GM12874 (cell line): ENCODE measurements around the gene WNK2.

Source experiments
- CTCF ChIP-seq: IDR thresholded peaks from 2 replicates; pipeline ENCODE4 v1.5.1; 2011; ENCODE audit warnings: low read depth, mild to moderate bottlenecking, control low read depth, low read length, moderate library complexity; ENCODE audit not compliant: insufficient read depth

The WNK2 gene

DNA sequence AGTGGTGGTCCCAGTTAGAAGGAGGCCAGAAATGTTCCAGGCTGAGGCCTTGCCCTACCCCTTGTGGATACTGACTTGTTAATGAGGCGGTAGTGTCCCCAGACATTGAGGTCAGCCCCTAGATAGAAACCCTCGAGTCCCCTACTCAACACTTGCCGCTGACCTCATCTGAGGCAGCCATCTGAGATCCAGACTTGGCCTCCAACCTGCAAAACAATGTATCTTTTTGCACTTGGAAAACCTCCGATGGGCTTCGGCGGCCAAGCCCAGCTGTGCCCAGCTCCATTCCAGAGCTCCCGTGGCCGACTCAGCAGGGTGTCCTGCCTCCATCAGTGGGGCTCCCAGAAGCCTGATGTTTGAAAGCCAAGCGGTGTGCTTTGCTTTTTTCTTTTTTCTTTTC lies 122.1 kb downstream of the WNK2 start:
- TF ChIP-seq CTCF = no peak

DNA sequence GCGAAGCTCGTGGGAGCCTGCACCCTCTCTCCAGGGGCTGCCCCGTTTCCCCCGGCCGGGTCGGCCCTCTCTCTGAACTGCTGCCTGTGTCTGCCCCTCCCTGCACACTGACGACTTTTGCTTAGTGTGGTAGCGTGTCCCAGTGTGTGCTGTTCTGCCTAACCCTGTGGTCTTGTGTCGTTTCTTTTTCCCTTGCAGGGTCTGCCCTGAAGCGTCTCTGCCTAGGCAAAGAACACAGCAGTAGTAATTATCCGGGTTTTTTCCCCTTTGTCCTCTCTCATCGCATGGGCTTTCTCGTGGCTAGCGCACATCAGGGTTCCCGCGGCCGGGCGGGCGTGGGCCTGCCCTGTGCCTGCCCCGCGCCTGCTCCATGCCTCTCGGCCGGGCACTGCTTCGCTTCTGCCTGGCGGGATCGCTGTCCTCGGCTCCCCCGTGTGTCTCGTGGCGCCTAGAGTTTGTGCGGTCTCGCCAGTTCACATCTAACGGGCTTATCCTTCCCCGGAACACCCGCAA lies 122.7 kb downstream of the WNK2 start:
- no peak for TF ChIP-seq CTCF

DNA sequence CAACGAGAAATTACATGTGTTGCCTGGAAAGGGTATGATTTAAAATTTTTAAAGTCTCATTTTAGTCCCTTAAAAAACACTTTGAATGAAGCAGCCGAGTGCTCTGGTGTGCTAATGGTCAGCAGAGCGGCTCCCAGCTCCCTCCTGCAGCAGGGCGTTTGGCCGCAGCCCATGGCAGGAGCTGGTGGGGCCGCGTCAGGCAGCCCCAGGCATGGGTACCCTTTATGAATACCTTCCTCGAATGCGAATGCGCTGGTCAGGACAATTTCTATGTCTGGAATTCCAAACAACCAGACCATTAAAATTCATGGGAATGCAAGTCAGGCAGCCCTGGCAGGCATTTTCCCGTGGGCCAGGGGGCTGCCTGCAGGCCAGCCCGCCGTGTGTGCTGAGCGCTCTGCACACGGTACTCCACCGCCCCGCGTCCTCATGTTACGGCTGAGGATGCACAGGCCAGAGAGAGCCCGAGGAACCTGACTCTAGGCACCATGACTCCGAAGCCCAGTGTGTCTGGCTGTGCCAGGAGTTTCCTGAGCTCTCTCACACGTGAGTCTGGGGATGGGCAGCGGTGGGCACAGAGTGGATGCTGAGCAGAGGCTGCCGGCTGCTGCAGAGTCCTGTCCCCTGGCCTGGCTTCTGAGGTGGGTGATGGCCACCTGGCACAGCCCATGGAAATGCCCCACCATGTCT lies 123.7 kb downstream of the WNK2 start:
- TF ChIP-seq CTCF = no peak

- TF ChIP-seq CTCF = no peak
Observed at GRCh38 chr9:93308158-93308602, 124.2 kb downstream of the WNK2 start.

DNA sequence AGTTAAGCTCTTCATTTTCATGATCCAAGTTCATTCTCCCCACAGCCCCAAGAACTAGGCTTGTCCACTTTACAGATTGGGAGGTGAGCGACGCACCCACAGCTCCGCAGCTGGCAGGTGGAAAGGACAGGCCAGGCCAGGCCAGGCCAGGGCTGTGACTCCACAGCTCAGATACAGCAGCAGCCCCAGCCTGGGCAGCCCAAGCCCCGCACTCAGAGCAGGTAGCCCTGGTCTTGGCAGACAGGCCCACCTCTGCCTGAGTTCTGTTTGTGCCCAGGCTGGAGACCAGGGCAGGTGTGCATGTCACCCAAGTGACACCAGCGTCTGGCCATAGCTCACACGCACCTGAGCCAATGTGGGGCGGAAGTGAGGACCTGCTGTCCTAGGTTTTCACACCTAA lies 124.7 kb downstream of the WNK2 start:
- TF ChIP-seq CTCF = no peak

DNA sequence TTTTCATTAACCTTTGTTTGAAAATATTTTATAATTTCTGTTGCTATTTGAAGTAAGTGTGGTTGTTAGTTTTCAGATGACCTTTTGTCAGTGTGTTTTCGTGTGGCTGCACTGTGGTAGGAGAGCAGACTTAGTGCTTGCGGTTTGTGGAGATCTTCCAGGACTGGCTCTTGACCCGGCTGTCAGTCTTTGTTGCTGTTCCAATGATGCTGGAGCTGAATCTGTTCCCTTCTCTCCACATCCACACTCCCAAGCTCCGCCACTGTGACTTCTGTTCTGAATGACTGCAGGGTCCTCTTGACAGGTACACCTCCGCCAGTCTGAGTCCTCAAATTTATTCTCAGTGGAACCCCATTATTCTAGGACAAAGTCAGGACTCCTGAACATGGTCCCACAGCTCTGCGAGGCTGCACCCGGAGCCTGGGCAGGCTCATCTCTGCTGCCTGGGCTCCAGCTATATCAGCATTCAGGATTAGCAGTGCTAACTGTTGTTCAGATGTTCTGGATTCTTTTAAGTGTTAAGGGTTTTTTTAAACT lies 126.0 kb downstream of the WNK2 start:
- no peak for TF ChIP-seq CTCF

- no peak for TF ChIP-seq CTCF
Observed at GRCh38 chr9:93315118-93315517, 131.2 kb downstream of the WNK2 start.
